GM21717 (cell line): ENCODE measurements around the gene ZBTB46.
"Not testable (repeated sequence)": the region's sequence is repeated elsewhere in the genome, so short reads cannot be mapped to it uniquely, and the experiment has no call there.

ENCODE experiments used
- ATAC-seq: cut with Tn5 transposase; IDR thresholded peaks from one replicate; pipeline ENCODE4 v1.9.1; 2021; ENCODE audit warnings: mild to moderate bottlenecking, moderate library complexity; ENCODE audit not compliant: unreplicated experiment

ZBTB46 gene, protein sequence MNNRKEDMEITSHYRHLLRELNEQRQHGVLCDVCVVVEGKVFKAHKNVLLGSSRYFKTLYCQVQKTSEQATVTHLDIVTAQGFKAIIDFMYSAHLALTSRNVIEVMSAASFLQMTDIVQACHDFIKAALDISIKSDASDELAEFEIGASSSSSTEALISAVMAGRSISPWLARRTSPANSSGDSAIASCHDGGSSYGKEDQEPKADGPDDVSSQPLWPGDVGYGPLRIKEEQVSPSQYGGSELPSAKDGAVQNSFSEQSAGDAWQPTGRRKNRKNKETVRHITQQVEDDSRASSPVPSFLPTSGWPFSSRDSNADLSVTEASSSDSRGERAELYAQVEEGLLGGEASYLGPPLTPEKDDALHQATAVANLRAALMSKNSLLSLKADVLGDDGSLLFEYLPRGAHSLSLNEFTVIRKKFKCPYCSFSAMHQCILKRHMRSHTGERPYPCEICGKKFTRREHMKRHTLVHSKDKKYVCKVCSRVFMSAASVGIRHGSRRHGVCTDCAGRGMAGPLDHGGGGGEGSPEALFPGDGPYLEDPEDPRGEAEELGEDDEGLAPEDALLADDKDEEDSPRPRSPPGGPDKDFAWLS

DNA sequence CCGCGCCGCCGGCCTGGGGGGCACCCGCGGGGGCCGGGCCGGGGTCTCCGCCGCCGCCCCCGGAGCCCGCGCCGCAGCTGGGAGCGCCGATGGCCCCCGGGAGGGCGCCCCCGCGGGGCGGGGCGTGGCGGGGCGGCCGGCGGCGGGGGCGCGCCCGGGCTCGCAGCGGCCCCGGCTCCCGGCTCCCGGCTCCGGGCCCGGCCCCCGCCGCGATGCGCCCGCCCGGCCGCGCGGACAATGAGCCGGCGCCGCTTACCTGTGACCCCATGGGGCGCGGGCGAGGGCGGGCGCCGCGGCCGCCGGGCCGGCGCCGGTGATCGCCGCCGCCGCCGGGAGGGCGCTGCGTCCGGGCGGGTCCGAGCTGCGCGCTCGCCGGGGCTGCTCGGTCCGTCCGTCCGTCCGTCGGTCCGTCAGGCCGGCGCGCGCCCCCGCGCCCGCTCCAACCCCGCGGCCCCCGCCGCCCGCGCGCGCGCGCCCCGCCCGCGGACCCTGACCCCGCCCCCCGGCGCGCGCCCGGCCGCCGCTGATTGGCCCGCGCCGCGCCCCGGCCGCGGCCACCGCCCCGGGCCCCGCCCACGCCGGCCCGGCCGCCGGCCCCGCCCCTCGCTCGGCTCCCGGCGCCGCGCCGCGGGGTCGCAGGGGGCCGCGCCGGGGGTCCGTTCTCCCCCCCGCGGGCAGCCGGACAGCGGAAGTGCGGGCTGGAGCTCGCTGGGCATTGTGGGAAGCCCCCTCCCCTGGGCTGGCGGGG lies at the start of gene ZBTB46:
TSS of gene ZBTB46 (minus strand) at position 424 of the 748 bp plus-strand sequence. CDS start 40,507 bp downstream, outside the sequence.
- no peak for ATAC-seq

GRCh38 chr20:63878899-63879663 lies 48.0 kb upstream of the ZBTB46 start:
- ATAC-seq, result no peak

GRCh38 chr20:63877755-63878470 lies 46.8 kb upstream of the ZBTB46 start:
- no peak for ATAC-seq

- no peak for ATAC-seq
These were observed 45.5 kb upstream of the ZBTB46 start for GRCh38 chr20:63876489-63877036.

GRCh38 chr20:63874241-63874640 lies 43.2 kb upstream of the ZBTB46 start:
- ATAC-seq, result not testable (repeated sequence)

DNA sequence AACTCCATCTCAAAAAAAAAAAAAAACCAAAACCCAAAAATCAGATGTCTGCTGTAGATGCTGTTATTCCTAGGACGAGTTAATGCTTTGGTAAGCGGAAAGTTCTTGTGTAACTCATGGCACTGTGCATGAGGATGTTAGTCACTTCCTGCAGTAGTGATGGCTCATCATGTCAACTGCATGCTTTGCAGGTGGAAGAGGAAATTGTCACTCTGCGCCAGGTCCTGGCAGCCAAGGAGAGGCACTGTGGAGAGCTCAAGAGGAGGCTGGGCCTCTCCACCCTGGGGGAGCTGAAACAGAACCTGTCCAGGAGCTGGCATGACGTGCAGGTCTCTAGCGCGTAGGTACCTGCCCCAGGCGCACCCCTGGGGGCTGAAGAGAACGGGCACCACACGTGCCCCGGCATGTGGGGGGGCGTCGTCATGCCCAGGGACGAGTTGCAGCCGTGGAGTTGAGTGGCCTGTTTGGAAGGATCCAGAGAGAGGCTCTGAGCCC lies 42.5 kb upstream of the ZBTB46 start:
- ATAC-seq, result no peak

DNA sequence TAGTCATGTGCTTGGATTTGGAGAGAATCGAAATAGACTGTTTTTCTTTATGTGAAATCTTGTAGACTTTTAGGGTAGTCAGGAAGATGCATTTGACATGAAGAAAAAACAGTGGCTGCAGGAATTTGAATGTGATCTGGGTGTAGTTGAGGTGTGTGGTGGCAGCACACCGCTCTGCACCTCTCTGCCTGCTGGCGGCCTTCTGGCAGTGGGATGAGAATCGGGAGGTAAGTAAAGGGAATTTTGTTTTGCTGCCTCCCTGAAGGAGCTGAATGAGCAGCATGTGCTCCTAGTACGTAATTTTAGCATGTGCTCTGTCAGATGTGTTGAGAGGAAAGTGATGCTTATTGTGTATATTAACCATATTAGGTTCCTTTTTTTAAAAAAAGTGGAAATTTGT lies 37.2 kb upstream of the ZBTB46 start:
- ATAC-seq, result no peak

DNA sequence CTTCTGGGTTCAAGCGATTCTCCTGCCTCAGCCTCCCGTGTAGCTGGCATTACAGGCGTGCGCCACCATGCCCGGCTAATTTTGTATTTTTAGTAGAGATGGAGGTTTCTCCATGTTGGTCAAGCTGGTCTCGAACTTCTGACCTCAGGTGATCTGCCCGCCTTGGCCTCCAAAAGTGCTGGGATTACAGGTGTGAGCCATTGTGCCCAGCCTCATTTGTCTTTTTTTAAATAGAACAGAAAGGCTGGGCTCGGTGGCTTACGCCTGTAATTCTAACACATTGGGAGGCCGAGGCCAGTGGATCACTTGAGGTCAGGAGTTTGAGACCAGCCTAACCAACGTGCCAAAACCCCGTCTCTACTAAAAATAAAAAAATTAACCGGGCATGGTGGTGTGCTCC lies 36.0 kb upstream of the ZBTB46 start:
- not testable (repeated sequence) for ATAC-seq

- ATAC-seq, result peak; percentile 55
These were observed 34.0 kb upstream of the ZBTB46 start, which contains the start of gene TPD52L2 for GRCh38 chr20:63864978-63865640. TSS of gene TPD52L2 (plus strand) at chr20:63865270. CDS start at chr20:63865366, 96 bp downstream.

GRCh38 chr20:63864545-63864977 lies 33.5 kb upstream of the ZBTB46 start:
- ATAC-seq, result no peak

DNA sequence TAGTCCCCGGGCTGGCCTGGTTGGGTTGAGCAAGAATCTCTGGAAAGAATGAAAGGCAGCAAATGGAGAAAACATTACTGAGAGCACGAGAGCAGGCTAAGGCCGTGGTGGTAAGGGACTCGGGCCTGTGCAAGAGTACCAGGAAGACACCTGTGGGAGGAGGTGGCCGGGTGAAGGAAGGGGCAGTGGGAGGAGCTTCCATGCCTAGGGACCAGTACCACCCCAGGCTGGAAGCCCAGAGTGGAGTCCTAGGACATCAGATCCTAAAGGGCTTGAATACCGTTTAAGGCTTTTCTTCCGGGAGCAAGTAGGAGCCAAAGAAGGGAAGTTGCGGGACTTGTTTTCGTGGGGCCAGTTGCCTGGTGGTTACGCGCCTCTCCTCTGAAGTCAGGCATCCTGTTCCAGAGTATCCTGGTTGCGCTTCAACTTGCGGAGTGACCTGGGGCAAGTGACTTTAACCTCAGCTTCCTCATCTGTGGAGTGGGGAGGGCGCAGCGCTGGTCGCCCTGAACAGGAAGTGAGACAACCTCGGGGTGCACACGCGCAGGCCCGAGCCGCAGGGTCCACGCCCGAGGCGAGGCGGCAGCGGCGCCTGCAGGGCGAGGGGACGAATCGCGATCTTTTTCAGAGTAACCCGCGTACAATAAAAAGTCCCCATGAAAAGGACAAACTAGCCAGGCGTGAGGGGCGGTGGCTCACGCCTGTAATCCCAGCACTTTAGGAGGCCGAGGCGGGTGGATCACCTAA lies 32.9 kb upstream of the ZBTB46 start:
- ATAC-seq, result peak; percentile 54

DNA sequence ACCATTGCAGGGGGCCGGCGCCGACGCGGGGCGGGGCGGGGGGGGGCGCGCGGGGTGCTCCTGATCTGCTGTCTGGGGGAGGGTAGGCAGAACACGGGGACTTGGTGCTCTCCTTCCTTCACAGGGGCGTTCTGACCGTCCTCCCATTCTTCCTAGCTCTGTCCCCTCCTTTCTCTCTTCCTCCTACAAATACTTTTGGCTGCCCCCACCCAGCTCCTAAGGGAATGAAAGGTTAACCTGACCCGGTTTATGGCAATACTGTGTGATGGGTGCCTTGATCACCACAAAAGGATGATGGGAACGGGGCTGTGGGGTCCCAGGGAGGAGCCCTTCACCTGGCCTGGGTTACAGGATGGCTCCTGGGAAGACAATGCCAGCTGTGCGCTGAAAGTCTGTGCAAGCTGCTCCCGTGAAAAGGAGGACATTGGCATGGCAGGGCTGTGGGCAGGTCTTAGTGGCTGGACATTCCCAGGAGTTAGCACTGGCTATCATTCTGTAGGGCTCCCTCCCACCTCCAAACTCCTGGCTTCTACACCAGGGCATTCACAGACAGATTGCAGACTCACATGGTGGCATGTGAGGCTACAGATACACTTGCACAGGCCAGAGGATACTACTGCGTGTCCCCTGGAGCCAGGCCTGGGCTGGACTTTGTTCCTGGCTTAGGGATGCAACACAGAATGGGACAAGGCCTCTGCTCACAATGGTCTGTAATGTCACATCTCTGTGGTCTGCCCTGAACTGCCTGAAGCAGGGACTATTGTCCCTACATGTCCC lies 32.1 kb upstream of the ZBTB46 start:
- no peak for ATAC-seq

- no peak for ATAC-seq
These were observed 31.2 kb upstream of the ZBTB46 start for GRCh38 chr20:63861981-63862901.

DNA sequence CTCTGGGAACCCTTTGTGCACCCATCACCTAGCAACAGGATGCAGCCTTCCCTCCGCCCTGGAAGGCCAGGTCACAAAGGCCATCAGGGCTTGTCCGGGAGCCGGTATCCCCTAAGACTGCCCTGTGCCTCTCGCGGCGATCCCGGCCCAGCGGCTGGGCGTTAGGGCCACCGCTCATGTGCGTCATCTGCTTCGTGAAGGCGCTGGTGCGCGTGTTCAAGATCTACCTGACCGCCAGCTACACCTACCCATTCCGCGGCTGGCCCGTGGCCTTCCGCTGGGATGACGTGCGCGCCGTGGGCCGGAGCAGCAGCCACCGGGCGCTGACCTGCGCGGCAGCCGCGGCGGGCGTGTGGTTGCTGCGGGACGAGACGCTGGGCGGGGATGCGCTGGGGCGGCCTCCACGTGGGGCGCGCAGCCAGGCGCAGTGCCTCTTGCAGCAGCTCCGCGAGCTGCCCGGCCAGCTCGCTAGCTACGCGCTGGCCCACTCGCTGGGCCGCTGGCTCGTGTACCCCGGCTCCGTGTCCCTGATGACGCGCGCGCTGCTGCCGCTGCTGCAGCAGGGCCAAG lies 30.4 kb upstream of the ZBTB46 start, which contains the start of gene ABHD16B:
TSS of gene ABHD16B (plus strand) at position 134 of the 570 bp plus-strand sequence. CDS start at position 177, 43 bp downstream.
- no peak for ATAC-seq

- no peak for ATAC-seq
These were observed 29.4 kb upstream of the ZBTB46 start for GRCh38 chr20:63860325-63861051.
